Rectal smooth muscle tissue (tissue), 1 donor: ENCODE measurements around the gene PIBF1.

ENCODE experiments used
- H3K27ac ChIP-seq: one replicate; pipeline ENCODE4 v1.7.0; 2013; ENCODE audit warnings: low read depth, low read length, inconsistent platforms
- H3K27me3 ChIP-seq: one replicate; pipeline ENCODE4 v1.7.0; 2013; ENCODE audit warnings: low read length; ENCODE audit not compliant: control insufficient read depth, insufficient read depth
- H3K36me3 ChIP-seq: one replicate; pipeline ENCODE4 v1.7.0; 2013; ENCODE audit warnings: low read length; ENCODE audit not compliant: control insufficient read depth, insufficient read depth
- H3K4me1 ChIP-seq: one replicate; pipeline ENCODE4 v1.7.0; 2013; ENCODE audit warnings: low read length; ENCODE audit not compliant: control insufficient read depth, insufficient read depth
- H3K4me3 ChIP-seq: one replicate; pipeline ENCODE4 v1.7.0; 2013; ENCODE audit warnings: low read length
- H3K9ac ChIP-seq: one replicate; pipeline ENCODE4 v1.7.0; 2013; ENCODE audit warnings: low read length

Gene PIBF1

DNA sequence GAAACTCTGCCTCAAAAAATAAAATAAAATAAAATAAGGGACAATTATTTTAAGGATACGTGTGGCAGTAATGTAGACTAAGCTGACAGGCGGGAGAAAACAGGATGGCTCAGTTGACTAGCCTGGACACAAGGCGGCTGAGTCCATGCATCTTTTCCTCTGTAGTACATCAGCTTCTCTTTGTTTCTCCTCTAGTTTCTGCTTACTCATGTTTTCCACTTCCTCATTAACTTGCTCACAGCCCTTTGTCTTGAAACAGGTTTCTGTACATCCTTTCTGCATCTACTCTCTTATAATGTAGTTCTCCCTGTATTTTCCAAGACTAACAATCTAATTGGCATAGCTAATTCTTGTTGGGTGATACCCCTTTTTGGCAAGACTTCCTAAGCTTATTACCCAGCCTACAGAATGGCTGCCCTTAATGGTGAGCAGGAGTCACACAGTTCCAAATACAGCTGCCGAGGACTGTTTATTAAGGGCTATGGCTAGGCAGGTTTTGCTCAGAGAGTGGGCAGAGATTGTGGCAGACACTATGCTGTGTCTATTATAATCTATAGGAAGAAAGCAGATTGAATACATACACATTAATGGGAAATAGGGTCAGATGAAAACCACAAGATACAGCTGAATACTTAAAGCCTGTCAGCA, 218.2 kb downstream of the PIBF1 start:
- Histone ChIP-seq H3K27ac (no peak overlapping the region), H3K36me3 (no peaks in the 10 kb centered on the region), H3K4me3 (no peak overlapping the region), H3K4me1 (no peaks in the 10 kb centered on the region), H3K9ac (no peak overlapping the region), H3K27me3 (no peaks in the 10 kb centered on the region)

DNA sequence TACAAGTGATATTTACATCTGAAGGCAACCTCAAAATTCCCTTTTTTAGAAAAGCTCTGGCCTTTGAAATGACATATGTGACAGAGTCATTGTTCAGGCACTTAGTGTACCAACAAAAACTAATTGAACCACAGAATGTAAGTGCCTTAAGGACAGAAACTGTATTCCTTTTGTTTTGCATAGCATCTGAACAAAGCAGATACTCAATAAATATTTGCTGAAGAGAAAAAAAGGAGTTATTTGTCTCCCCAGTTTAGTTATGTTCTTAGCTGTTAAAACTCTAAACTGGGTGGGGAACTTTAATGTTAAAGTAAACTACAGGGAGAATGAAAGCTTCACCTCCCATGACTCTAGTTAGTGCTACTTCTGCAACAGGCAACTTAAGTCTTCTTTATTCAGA, 220.0 kb downstream of the PIBF1 start:
- no peak overlapping the region for H3K4me3 ChIP-seq
- H3K36me3 ChIP-seq, result no peaks in the 10 kb centered on the region
- H3K27ac ChIP-seq, result no peak overlapping the region
- H3K27me3 ChIP-seq, result no peaks in the 10 kb centered on the region
- H3K4me1 ChIP-seq, result no peaks in the 10 kb centered on the region
- H3K9ac ChIP-seq, result no peak overlapping the region

DNA sequence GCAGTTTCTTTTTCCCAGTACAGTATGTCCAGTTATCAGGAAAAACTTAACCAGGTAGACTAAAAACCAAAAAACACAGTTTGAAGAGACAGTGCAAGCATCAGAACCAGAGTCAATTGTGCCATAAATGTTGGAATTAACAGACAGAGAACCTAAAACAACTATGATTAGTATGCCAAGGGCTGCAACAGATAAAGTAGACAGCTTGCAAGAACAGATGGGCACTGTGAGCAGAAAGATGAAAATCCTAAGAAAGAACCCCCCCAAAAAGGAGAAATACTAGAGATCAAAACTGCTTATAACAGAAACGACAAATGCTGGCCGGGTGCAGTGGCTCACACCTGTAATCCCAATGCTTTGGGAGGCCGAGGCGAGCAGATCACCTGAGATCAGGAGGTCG, 229.8 kb downstream of the PIBF1 start:
- Histone ChIP-seq H3K9ac (no peak overlapping the region), H3K36me3 (no peaks in the 10 kb centered on the region), H3K27me3 (no peaks in the 10 kb centered on the region), H3K4me1 (no peaks in the 10 kb centered on the region), H3K4me3 (no peak overlapping the region), H3K27ac (no peak overlapping the region)

GRCh38 chr13:73015805-73016204, 233.9 kb downstream of the PIBF1 start:
- Histone ChIP-seq H3K36me3 (no peaks in the 10 kb centered on the region), H3K27ac (no peak overlapping the region)

GRCh38 chr13:73018336-73018735, 236.4 kb downstream of the PIBF1 start:
- Histone ChIP-seq H3K36me3 (no peaks in the 10 kb centered on the region), H3K9ac (no peak overlapping the region), H3K27me3 (no peaks in the 10 kb centered on the region), H3K27ac (no peak overlapping the region), H3K4me1 (no peaks in the 10 kb centered on the region), H3K4me3 (no peak overlapping the region)

More at GRCh38 chr13:73015805-73016204, 233.9 kb downstream of the PIBF1 start:
- no peaks in the 10 kb centered on the region for H3K27me3 ChIP-seq
- no peak overlapping the region for H3K9ac ChIP-seq
- no peaks in the 10 kb centered on the region for H3K4me1 ChIP-seq
- H3K4me3 ChIP-seq, result no peak overlapping the region

GRCh38 chr13:73025217-73026012, 243.5 kb downstream of the PIBF1 start:
- Histone ChIP-seq H3K36me3 (no peaks in the 10 kb centered on the region), H3K27me3 (no peaks in the 10 kb centered on the region), H3K27ac (no peak overlapping the region), H3K4me3 (no peak overlapping the region), H3K4me1 (no peaks in the 10 kb centered on the region), H3K9ac (no peak overlapping the region)

DNA sequence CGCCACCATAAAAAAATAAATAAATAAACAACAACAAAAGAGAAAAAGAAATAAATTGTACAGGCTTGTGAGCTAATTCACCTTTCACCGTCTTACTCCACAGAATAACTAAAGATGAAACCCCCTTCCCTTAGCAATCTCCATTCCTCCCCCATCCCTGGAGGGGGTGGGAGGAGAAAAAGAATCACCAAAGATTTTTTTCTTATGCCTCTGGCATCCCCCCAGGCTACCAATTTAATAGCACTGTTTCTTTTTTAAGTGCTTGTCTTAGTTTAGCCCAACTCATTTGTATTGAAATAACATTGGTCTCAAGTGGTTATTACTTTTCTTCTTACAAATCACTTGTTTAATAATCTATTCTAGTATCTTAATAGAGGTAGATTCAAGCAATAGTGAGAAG, 253.0 kb downstream of the PIBF1 start:
- H3K27me3 ChIP-seq, result no peaks in the 10 kb centered on the region
- H3K4me1 ChIP-seq, result no peaks in the 10 kb centered on the region
- H3K9ac ChIP-seq, result no peak overlapping the region
- H3K4me3 ChIP-seq, result no peak overlapping the region
- H3K27ac ChIP-seq, result no peak overlapping the region
- H3K36me3 ChIP-seq, result no peaks in the 10 kb centered on the region

- Histone ChIP-seq H3K4me3 (no peak overlapping the region), H3K9ac (no peak overlapping the region), H3K36me3 (no peaks in the 10 kb centered on the region), H3K27ac (no peak overlapping the region), H3K27me3 (no peaks in the 10 kb centered on the region), H3K4me1 (no peaks in the 10 kb centered on the region)
Measured at GRCh38 chr13:73035660-73036059, 253.7 kb downstream of the PIBF1 start.

DNA sequence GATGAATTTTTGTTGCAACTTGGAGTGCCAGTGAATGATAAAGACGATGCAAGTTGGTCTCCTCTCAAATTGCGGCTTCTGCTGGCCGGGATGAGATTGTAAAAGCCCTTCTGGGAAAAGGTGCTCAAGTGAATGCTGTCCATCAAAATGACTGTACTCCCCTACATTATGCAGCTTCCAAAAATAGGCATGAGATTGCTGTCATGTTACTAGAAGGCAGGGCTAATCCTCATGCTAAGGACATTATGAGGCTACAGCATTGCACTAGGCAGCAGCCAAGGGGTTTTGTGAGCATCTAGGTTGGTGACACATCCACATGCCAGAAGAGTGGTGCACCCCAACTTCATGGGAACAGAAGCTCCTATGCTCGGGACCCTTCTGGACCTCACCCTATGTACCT, 254.6 kb downstream of the PIBF1 start:
- H3K4me3 ChIP-seq, result no peak overlapping the region
- no peaks in the 10 kb centered on the region for H3K36me3 ChIP-seq
- H3K9ac ChIP-seq, result no peak overlapping the region
- H3K27ac ChIP-seq, result no peak overlapping the region
- no peaks in the 10 kb centered on the region for H3K27me3 ChIP-seq
- no peaks in the 10 kb centered on the region for H3K4me1 ChIP-seq

- H3K9ac ChIP-seq, result no peak overlapping the region
- no peak overlapping the region for H3K27ac ChIP-seq
- no peaks in the 10 kb centered on the region for H3K4me1 ChIP-seq
- H3K36me3 ChIP-seq, result no peaks in the 10 kb centered on the region
- H3K4me3 ChIP-seq, result no peak overlapping the region
- H3K27me3 ChIP-seq, result no peaks in the 10 kb centered on the region
Measured at GRCh38 chr13:73038064-73038463, 256.1 kb downstream of the PIBF1 start.

DNA sequence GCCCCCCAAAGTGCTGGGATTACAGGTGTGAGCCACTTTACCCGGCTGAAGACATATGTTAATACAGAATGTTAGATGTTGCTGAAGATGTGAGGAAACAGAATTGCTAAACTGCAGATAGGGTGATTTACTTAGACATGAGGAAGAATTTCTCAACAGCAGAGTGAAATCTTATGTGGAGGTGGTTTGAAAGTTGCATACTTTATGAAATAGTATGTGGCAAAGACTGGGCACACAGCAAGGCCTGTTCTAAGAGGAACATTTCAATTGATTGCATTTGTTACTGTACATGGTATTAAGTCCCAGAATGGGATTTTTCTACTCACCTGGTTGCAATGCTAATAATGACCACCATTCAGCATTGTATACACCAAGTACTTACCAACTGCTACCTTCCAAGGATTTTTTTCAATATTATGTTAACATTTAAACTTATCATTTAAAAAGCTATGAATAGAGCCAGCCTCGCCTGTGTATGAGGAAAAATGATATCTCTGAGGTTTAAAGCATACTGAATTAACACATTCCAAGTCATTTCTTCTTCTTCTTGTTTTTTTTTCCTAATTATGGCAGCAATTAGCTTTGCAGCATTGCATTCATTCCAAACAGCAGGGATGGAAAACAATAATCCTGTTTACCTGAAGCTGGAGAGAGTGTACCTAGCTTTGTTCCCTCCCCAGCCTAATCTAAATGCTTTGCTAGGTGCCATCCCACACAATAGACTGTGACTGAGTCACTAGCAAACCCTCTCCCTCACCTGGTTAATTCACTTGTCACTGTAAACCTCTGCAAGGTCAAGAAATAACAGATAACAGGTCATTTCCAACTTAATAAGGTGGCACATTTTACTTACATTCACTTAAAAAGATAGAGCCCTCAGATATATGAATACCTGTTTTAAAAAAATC, 257.5 kb downstream of the PIBF1 start:
- Histone ChIP-seq H3K27ac (no peak overlapping the region), H3K4me3 (no peak overlapping the region), H3K9ac (no peak overlapping the region)

DNA sequence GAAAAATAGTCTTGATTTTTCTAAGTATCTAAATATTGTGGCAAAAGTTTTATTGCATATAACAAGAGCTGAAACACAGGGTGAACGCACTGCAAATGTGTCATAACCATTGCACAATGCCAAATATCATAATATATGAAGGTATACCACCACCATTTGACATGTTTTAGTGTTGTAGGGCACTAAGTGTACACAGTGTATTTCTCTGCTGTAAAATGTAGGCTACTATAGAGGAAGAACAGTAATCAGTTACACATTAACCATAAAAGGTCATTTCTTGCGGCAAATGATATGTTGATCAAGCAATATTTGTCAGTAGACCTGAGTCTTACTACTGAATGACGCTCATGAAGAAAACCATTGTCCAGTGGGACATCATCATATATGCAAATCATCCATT, 258.6 kb downstream of the PIBF1 start:
- Histone ChIP-seq H3K27ac (no peak overlapping the region), H3K9ac (no peak overlapping the region), H3K36me3 (no peaks in the 10 kb centered on the region), H3K4me1 (no peaks in the 10 kb centered on the region), H3K4me3 (no peak overlapping the region), H3K27me3 (no peaks in the 10 kb centered on the region)

More for the DNA sequence above, 257.5 kb downstream of the PIBF1 start:
- H3K27me3 ChIP-seq, result no peaks in the 10 kb centered on the region
- H3K4me1 ChIP-seq, result no peaks in the 10 kb centered on the region
- no peaks in the 10 kb centered on the region for H3K36me3 ChIP-seq
